Smooth muscle cell (in vitro differentiated cells): ENCODE data around the gene PRDM10. TPM values are rescaled to one million over a fixed set of nuclear protein-coding genes. Genes with fewer than 3 reads are reported as not detected.

ENCODE experiments used
- DNase-seq: peaks from one replicate; lab custom pipeline; 2025; ENCODE audit not compliant: unreplicated experiment; lab: John Stamatoyannopoulos, UW
- H2AFZ ChIP-seq: fragments of 200-600 bp; sonication (generic); 2 replicates; pipeline ENCODE4 v1.6.0; 2016; ENCODE audit warnings: antibody characterized with exemption, low read depth, mild to moderate bottlenecking
- H3F3A ChIP-seq: fragments of 200-600 bp; sonication (generic); 2 replicates; pipeline ENCODE4 v1.6.0; 2017; ENCODE audit warnings: antibody characterized with exemption, low read depth
- H3K27ac ChIP-seq: fragments of 200-600 bp; sonication (generic); 2 replicates; pipeline ENCODE4 v1.5.1; 2016; ENCODE audit warnings: low read depth, mild to moderate bottlenecking
- H3K27me3 ChIP-seq: fragments of 200-600 bp; sonication (generic); 2 replicates; pipeline ENCODE4 v1.6.1; 2016; ENCODE audit warnings: low read depth, mild to moderate bottlenecking
- H3K36me3 ChIP-seq: fragments of 200-600 bp; sonication (generic); 2 replicates; pipeline ENCODE4 v1.5.1; 2016; ENCODE audit warnings: low read depth
- H3K4me1 ChIP-seq: fragments of 200-600 bp; sonication (generic); 2 replicates; pipeline ENCODE4 v1.5.1; 2016; ENCODE audit warnings: low read depth
- H3K4me2 ChIP-seq: fragments of 200-600 bp; sonication (generic); 2 replicates; pipeline ENCODE4 v1.6.0; 2016; ENCODE audit warnings: mild to moderate bottlenecking
- H3K4me3 ChIP-seq: fragments of 200-600 bp; sonication (generic); 2 replicates; pipeline ENCODE4 v1.5.1; 2016; ENCODE audit warnings: mild to moderate bottlenecking
- H3K79me2 ChIP-seq: fragments of 200-600 bp; sonication (generic); 2 replicates; pipeline ENCODE4 v1.6.0; 2016; ENCODE audit warnings: low read depth, mild to moderate bottlenecking
- H3K9ac ChIP-seq: fragments of 200-600 bp; sonication (generic); 2 replicates; pipeline ENCODE4 v1.6.0; 2016; ENCODE audit warnings: low read depth
- H3K9me3 ChIP-seq: fragments of 200-600 bp; sonication (generic); replicated peaks from 2 replicates; pipeline ENCODE4 v1.5.1; 2016; ENCODE audit warnings: low read depth
- H4K20me1 ChIP-seq: fragments of 200-600 bp; sonication (generic); 2 replicates; pipeline ENCODE4 v1.6.0; 2016; ENCODE audit warnings: low read depth
- WGBS: methylation state at CpG from one replicate; pipeline ENCODE4 v1.1.7; 2016; ENCODE audit warnings: low lambda C conversion rate; 5-methylcytosine and 5-hydroxymethylcytosine counted together
- polyA plus RNA-seq: library from polyadenylated mRNA; unstranded; fragments of >200 nt; fragmentation: Nextera tagmentation; extraction: Ambion mirVana; gene quantifications from 2 replicates; pipeline ENCODE4 v1.2.1, GENCODE V29; 2016
- total RNA-seq: library from RNA; depleted of rRNA; stranded (reverse); fragments of >200 nt; gene quantifications from 2 replicates; pipeline ENCODE4 v1.2.3, GENCODE V29; 2014
- TF ChIP-seq, protein P1 (sequence below): fragments of 200-600 bp; sonication (generic); IDR thresholded peaks from 2 replicates; pipeline ENCODE4 v1.5.1; 2017; ENCODE audit warnings: borderline replicate concordance, mild to moderate bottlenecking, antibody characterized with exemption; ENCODE audit not compliant: insufficient read depth, poor library complexity, severe bottlenecking

Gene PRDM10
- total and polyA plus RNA-seq, 2 experiments from 2014 or later: 3.7 to 12.2 TPM

DNA sequence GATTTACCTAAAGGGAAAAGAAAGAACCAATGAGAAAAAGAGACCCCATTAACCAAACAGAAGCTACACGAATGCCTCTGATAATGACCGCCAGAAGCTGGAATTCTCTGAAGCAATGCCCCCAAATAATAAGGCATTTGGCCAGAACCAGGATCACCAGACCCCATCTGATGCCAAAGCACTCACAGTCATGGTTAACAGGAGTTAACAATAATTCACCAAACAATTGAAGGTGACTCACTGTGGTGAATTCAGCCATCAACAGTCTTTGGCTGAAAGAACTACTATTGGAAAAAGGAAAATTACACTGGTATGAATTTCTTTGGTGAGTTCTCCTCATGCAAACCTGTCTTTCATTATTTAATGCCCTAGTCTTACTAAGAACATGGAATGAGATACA, 85.4 kb downstream of the PRDM10 start:
- no peak for DNase-seq
- H3K79me2 ChIP-seq: no peaks in the 10 kb centered on the region
- H4K20me1 ChIP-seq: no peaks in the 10 kb centered on the region
- H3K9me3 ChIP-seq: no peaks in the 10 kb centered on the region
- H3K36me3 ChIP-seq: peaks cover 10% of the 10 kb centered on the region
- WGBS: 100% methylated on average over 2 of the region's 2 CpGs
- H3K27ac ChIP-seq: no peak overlapping the region
- no peaks in the 10 kb centered on the region for H3F3A ChIP-seq
- no peak overlapping the region for H3K4me2 ChIP-seq
- TF ChIP-seq, protein P1, sequence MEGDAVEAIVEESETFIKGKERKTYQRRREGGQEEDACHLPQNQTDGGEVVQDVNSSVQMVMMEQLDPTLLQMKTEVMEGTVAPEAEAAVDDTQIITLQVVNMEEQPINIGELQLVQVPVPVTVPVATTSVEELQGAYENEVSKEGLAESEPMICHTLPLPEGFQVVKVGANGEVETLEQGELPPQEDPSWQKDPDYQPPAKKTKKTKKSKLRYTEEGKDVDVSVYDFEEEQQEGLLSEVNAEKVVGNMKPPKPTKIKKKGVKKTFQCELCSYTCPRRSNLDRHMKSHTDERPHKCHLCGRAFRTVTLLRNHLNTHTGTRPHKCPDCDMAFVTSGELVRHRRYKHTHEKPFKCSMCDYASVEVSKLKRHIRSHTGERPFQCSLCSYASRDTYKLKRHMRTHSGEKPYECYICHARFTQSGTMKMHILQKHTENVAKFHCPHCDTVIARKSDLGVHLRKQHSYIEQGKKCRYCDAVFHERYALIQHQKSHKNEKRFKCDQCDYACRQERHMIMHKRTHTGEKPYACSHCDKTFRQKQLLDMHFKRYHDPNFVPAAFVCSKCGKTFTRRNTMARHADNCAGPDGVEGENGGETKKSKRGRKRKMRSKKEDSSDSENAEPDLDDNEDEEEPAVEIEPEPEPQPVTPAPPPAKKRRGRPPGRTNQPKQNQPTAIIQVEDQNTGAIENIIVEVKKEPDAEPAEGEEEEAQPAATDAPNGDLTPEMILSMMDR: no peak
- H3K27me3 ChIP-seq: no peaks in the 10 kb centered on the region
- H2AFZ ChIP-seq: no peak overlapping the region
- no peak overlapping the region for H3K9ac ChIP-seq
- H3K4me1 ChIP-seq: no peaks in the 10 kb centered on the region
- H3K4me3 ChIP-seq: no peak overlapping the region

DNA sequence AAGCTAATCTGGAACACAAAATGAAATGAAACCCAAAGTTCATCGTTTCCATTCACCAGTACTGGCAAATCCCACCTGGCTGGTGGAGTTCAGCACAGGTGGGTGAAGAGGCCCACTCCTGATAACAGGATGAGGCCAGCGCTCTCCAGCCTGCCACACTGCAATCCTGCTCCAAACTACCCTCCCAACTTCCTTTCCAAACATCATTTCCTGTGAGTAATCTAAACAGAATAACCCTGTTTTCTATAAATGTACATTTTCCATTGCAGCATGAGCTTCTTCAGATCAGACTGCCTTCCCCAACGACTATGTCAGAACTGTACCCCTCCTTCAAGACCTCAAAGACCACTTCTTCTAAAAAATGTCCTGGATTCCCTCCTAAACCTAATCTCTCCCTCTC, 91.3 kb downstream of the PRDM10 start:
- Histone ChIP-seq H4K20me1 (no peaks in the 10 kb centered on the region), H3K4me3 (no peak overlapping the region), H3F3A (no peaks in the 10 kb centered on the region), H3K9me3 (no peaks in the 10 kb centered on the region), H3K27ac (no peak overlapping the region), H3K4me1 (no peaks in the 10 kb centered on the region), H3K36me3 (peaks cover 10% of the 10 kb centered on the region), H2AFZ (no peak overlapping the region), H3K79me2 (no peaks in the 10 kb centered on the region), H3K27me3 (no peaks in the 10 kb centered on the region), H3K4me2 (no peak overlapping the region), H3K9ac (no peak overlapping the region)
- WGBS: 64% methylated on average over 3 of the region's 3 CpGs
- DNase-seq: no peak
- TF ChIP-seq, protein P1: no peak

DNA sequence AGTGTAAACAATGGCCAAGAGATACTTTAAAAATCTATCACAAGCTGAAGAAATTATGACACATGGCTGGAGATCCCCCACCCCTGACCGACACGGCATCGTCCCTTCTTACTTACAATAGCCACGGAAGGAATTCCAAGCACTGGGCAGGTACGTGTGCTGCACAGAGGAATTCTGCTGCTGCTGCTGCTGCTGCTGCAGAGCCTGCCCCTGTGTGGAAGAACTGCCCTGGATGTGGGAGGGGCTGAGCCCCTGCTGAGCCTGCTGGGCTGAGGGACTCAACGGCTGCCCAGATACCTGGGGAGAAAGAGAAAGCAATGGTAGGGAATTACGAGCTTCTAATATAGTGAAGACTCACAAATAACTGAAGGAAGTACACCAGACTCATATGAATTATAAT, 92.3 kb downstream of the PRDM10 start:
- no peak for DNase-seq
- H3K4me3 ChIP-seq: no peak overlapping the region
- H4K20me1 ChIP-seq: no peaks in the 10 kb centered on the region
- peaks cover 10% of the 10 kb centered on the region for H3K36me3 ChIP-seq
- no peaks in the 10 kb centered on the region for H3K27me3 ChIP-seq
- H3K79me2 ChIP-seq: no peaks in the 10 kb centered on the region
- H3K9me3 ChIP-seq: no peaks in the 10 kb centered on the region
- H3K9ac ChIP-seq: no peak overlapping the region
- TF ChIP-seq, protein P1: no peak
- H3K27ac ChIP-seq: no peak overlapping the region
- no peak overlapping the region for H3K4me2 ChIP-seq
- no peaks in the 10 kb centered on the region for H3F3A ChIP-seq
- 85% methylated on average over 7 of the region's 7 CpGs for WGBS
- H2AFZ ChIP-seq: no peak overlapping the region
- no peaks in the 10 kb centered on the region for H3K4me1 ChIP-seq

DNA sequence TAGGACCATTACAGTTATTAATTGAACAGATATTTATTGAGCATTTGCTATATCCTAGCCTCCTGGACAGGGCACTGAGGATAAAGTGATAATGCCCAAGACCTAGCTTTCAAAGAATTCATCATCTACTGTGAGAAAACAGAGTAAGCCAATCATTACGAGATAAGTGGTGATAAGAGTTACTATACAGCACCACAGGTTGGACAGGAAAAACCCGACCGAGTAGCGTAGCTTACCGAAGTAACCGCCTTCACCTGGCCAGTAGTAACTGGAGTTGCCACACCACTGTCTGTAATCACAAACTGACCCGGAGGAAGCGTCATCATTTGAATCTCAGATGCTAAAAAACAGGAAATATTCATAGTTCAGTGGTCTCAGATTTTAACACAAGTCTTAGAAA, 97.2 kb downstream of the PRDM10 start:
- H3K79me2 ChIP-seq: no peaks in the 10 kb centered on the region
- H3K4me2 ChIP-seq: no peak overlapping the region
- no peak overlapping the region for H3K27ac ChIP-seq
- no peak overlapping the region for H3K9ac ChIP-seq
- no peaks in the 10 kb centered on the region for H3K4me1 ChIP-seq
- H3F3A ChIP-seq: no peaks in the 10 kb centered on the region
- TF ChIP-seq, protein P1: no peak
- no peak overlapping the region for H3K4me3 ChIP-seq
- H2AFZ ChIP-seq: no peak overlapping the region
- DNase-seq: no peak
- WGBS: 60% methylated on average over 8 of the region's 8 CpGs
- H3K36me3 ChIP-seq: peaks cover 6% of the 10 kb centered on the region
- no peaks in the 10 kb centered on the region for H3K9me3 ChIP-seq
- H4K20me1 ChIP-seq: no peaks in the 10 kb centered on the region
- H3K27me3 ChIP-seq: no peaks in the 10 kb centered on the region
